Measurements from ENCODE around the gene RFX2. TPM values are rescaled to one million over a fixed set of nuclear protein-coding genes. Genes with fewer than 3 reads are reported as not detected.
A peak's percentile ranks its signal among the peaks of the same experiment; 100 is the strongest.

Gene RFX2
- total RNA-seq, 1 donor from 2014 or later = 18.0 TPM

DNA sequence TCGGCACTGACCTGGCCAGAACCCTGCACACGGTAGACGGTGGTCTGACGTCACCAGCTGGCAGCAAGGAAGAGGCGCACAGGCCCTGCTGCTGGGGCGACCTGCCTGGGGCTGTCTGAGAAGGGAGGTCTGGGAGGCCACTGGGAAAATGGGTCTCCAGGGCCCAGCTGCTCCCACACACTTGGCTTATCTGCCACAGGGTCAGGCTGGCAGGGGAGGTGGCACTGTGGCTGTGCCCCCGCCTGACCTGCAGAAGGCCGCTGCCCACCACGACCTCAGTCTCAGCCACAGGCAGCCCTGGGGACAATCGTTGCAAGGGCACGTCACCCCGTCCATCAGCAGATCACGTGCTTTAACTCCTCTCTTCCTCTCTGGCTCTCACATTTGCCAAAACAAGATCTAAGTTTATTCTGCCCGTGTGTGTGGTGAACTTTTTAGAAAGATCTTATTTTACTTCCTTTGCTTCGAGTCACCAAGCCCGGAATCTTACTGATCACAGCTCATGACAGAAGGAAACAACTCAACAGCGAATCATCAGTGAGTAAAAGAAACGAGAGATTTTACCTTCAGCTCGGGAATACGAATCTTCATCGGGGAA is 87.1 kb downstream of the RFX2 start:
- Mint-ChIP-seq H3K9me3 (no peaks in the 10 kb centered on the region), H3K27me3 (no peaks in the 10 kb centered on the region), H3K36me3 (no peaks in the 10 kb centered on the region), H3K4me1 (ENCODE audit: unreplicated experiment) (peaks cover 26% of the 10 kb centered on the region), H3K4me3 (no peak overlapping the region), H3K27ac (no peak overlapping the region)
- DNase-seq (ENCODE audit: extremely low spot score, unreplicated experiment) = no peak
- TF ChIP-seq, protein P1, sequence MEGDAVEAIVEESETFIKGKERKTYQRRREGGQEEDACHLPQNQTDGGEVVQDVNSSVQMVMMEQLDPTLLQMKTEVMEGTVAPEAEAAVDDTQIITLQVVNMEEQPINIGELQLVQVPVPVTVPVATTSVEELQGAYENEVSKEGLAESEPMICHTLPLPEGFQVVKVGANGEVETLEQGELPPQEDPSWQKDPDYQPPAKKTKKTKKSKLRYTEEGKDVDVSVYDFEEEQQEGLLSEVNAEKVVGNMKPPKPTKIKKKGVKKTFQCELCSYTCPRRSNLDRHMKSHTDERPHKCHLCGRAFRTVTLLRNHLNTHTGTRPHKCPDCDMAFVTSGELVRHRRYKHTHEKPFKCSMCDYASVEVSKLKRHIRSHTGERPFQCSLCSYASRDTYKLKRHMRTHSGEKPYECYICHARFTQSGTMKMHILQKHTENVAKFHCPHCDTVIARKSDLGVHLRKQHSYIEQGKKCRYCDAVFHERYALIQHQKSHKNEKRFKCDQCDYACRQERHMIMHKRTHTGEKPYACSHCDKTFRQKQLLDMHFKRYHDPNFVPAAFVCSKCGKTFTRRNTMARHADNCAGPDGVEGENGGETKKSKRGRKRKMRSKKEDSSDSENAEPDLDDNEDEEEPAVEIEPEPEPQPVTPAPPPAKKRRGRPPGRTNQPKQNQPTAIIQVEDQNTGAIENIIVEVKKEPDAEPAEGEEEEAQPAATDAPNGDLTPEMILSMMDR (conservative IDR thresholded peaks at IDR 0.05) = no peak

DNA sequence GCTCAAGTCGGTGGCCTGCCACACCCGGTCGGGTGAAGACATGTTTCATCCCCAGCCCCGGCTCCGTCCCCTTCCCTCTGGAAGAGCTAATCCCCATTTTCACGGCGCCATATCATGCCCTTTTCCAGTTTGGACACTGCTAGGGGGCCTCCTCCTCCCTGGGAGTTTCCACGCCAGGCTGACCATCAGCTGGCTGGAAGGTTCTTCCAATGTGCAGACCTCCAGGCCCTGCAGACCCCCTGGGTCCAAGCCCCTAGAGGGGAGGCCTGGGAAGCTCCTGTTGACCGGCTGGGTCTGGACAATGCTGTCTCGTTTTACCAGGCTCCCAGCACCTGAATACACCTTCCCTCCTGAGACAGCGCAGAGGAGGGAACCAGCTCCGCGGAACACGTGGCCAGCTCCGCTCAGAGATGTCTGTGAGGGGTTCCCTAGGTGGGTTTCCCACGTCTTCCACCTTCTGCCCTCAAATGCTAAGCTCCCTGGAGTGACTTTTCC is 87.7 kb downstream of the RFX2 start:
- Mint-ChIP-seq H3K36me3 (no peaks in the 10 kb centered on the region), H3K4me3 (no peak overlapping the region), H3K9me3 (no peaks in the 10 kb centered on the region), H3K27ac (no peak overlapping the region), H3K4me1 (ENCODE audit: unreplicated experiment) (peaks cover 26% of the 10 kb centered on the region), H3K27me3 (no peaks in the 10 kb centered on the region)
- DNase-seq (ENCODE audit: extremely low spot score, unreplicated experiment) = no peak
- TF ChIP-seq, protein P1 (conservative IDR thresholded peaks at IDR 0.05) = peak; percentile 22

DNA sequence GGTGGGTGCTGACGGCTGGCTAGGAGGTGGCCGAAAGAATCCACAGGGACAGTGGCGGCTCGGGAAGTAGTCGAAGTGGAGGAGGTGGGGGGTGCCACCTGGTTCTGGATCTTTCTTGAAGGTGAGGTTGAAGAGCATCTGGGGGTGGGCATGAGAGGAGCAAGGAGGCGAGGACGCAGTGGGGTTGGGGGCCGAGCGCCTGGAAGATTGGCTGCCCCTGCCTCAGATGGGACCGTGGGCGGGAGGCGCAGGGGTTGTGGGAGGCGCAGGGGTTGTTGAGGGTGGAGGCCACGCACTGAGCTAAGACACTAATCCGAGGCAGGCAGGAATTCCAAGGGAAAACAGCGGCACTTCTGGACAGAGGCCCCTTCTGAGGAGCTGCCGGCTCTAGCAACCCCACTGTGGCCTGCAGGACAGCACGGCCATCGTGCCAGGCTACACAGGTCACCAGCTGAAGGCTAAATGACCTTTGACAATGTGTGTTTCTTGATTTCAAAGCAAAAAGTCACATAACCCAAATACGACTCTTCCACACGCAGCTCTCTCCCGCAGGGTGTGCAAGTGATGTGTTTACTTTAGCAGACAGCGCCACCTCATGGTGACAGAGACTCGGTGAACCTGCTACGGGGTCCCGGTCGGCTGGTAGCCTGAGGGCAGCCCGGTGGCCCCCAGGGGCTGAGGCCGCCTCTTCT is 88.3 kb downstream of the RFX2 start:
- H3K36me3 Mint-ChIP-seq = no peaks in the 10 kb centered on the region
- H3K4me1 Mint-ChIP-seq (ENCODE audit: unreplicated experiment) = peaks cover 26% of the 10 kb centered on the region
- DNase-seq (ENCODE audit: extremely low spot score, unreplicated experiment) = peak; percentile 81
- no peaks in the 10 kb centered on the region for H3K27me3 Mint-ChIP-seq
- no peak overlapping the region for H3K27ac Mint-ChIP-seq
- H3K4me3 Mint-ChIP-seq = no peak overlapping the region
- H3K9me3 Mint-ChIP-seq = no peaks in the 10 kb centered on the region
- TF ChIP-seq, protein P1 (conservative IDR thresholded peaks at IDR 0.05) = peak; percentile 93

DNA sequence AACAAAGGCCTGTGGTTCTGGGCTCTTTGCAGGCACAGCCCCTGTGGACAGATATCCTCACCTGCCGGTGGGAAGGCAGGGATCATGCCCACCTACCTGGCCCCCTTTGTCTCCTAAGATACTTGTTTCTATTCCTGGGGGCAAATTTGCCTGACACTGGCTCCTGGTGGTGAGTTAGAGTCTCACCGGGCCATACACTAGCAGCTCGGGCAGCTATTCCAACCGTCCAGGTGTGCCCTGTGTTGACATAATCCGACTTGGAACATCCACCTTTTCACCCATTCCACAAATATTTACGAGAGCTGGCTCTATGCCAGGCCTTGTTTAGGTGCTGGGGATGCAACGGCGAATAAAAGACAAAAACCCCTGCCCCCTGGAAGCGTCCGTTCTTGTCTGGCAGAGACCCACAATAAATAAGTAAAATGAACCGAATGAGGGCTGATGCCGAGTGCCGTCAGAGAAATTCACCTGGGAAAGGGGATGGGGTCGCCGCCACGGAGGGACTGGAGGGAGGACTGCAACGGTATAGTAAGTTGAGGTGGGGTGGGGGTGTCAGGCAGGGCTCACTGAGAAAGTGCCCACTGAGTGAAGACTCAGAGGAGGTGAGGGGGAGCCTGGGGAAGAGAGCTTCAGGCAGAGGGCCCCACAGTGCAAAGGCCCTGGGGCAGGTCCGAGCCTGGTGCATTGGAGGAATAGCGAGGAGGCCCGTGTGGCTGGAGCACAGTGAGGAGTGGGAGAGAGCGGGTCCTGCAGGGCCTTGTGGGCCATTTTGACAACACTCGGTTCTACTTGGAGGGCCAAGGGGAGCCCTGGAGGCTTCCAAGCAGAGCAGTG is 89.1 kb downstream of the RFX2 start:
- Mint-ChIP-seq H3K4me3 (no peak overlapping the region), H3K9me3 (no peaks in the 10 kb centered on the region), H3K27ac (no peak overlapping the region), H3K36me3 (no peaks in the 10 kb centered on the region), H3K4me1 (ENCODE audit: unreplicated experiment) (peaks cover 30% of the 10 kb centered on the region), H3K27me3 (peaks cover 4% of the 10 kb centered on the region)
- DNase-seq (ENCODE audit: extremely low spot score, unreplicated experiment) = no peak
- TF ChIP-seq, protein P1 (conservative IDR thresholded peaks at IDR 0.05) = no peak

DNA sequence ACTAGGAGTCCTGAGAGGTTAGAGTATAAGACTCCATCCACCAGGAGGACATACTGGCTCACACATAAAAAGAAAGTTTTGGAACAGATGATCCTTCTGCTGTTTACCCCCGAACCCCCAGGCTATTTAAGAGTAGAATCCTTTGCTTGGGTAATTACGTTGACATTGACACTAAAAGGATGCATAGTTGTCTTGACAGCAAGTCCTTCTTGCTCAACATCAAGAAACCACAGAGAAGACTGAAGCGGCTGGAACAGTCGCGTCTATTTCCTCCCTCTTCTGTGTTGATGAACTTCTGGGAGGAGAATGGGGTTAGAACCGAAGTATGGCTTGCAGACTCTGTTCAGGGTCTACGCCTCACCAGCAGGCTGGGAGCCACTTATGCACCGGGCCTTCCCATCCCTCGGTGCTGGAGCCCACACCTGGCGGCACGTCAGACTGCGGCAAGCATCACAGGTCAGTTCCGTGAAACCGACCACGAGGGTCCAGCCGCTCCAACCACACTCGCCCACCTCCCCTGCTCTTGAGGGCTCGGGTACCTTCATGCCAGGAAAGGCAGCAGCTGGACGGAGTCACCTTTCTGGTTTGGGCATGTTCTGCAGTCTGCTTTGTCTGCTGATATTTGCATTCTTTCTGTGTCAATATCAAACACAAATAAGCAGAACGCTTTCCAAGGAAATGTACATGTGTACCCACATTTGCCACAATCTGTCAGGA is 90.0 kb downstream of the RFX2 start:
- Mint-ChIP-seq H3K27me3 (peaks cover 4% of the 10 kb centered on the region), H3K27ac (no peak overlapping the region), H3K36me3 (no peaks in the 10 kb centered on the region), H3K4me3 (no peak overlapping the region), H3K4me1 (ENCODE audit: unreplicated experiment) (peaks cover 30% of the 10 kb centered on the region), H3K9me3 (no peaks in the 10 kb centered on the region)
- TF ChIP-seq, protein P1 (conservative IDR thresholded peaks at IDR 0.05) = no peak
- DNase-seq (ENCODE audit: extremely low spot score, unreplicated experiment) = no peak
